Neural crest cell (in vitro differentiated cells): Measurements from ENCODE around the gene CDK15. TPM values are rescaled to one million over a fixed set of nuclear protein-coding genes. Genes with fewer than 3 reads are reported as not detected.
A peak's percentile ranks its signal among the peaks of the same experiment; 100 is the strongest.
"Not testable (repeated sequence)": the region's sequence is repeated elsewhere in the genome, so short reads cannot be mapped to it uniquely, and the experiment has no call there.

Source experiments
- DNase-seq: peaks from one replicate; pipeline ENCODE4 v3.0.0; 2021; ENCODE audit warnings: low read depth, mixed read lengths, low spot score
- H3K27ac Mint-ChIP-seq: one replicate; pipeline ENCODE4 v1.8.0; 2021; ENCODE audit warnings: mild to moderate bottlenecking, mixed read lengths; ENCODE audit not compliant: unreplicated experiment
- H3K27me3 Mint-ChIP-seq: 2 replicates; pipeline ENCODE4 v1.8.0; 2021; ENCODE audit warnings: low read depth, mild to moderate bottlenecking, mixed read lengths
- H3K36me3 Mint-ChIP-seq: 2 replicates; pipeline ENCODE4 v1.8.0; 2021; ENCODE audit warnings: low read depth, mild to moderate bottlenecking, mixed read lengths
- H3K4me1 Mint-ChIP-seq: 2 replicates; pipeline ENCODE4 v1.8.0; 2021; ENCODE audit warnings: mixed read lengths
- H3K4me3 Mint-ChIP-seq: one replicate; pipeline ENCODE4 v1.8.0; 2021; ENCODE audit warnings: mild to moderate bottlenecking, mixed read lengths
- H3K9me3 Mint-ChIP-seq: 2 replicates; pipeline ENCODE4 v1.8.0; 2021; ENCODE audit warnings: mixed read lengths
- total RNA-seq: library from RNA; stranded (reverse); gene quantifications from 2 replicates; pipeline ENCODE4 v1.2.1, GENCODE V29; 2021
- TF ChIP-seq, protein P1 (sequence below): fragments of 200-600 bp; sonication (generic); conservative IDR thresholded peaks from 2 replicates; pipeline ENCODE4 v1.5.0; 2021; ENCODE audit warnings: antibody characterized with exemption, mild to moderate bottlenecking

CDK15 gene
- total RNA-seq, 1 donor from 2014 or later = not detected

DNA sequence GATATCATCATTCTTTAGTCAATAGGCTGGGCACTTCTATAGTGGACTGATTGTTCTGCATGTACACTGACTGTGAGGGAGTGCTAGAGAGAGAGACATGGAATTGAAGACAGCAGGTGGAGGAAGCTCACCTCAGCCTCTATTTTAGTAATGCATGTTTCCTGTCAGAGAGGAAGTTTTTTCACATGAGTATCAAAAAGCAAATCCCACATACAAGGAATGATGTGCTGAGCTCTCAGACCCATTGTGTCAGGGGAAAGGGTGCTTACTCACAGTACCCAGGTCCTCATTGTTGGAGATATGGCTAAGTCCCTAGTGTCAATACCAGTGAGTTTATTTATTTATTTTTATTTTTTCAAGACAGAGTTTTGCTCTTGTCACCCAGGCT lies 9.9 kb upstream of the CDK15 start:
- no peaks in the 10 kb centered on the region for H3K36me3 Mint-ChIP-seq
- H3K27ac Mint-ChIP-seq = no peak overlapping the region
- peaks cover 5% of the 10 kb centered on the region for H3K4me1 Mint-ChIP-seq
- H3K27me3 Mint-ChIP-seq = no peaks in the 10 kb centered on the region
- no peaks in the 10 kb centered on the region for H3K9me3 Mint-ChIP-seq
- TF ChIP-seq, protein P1, sequence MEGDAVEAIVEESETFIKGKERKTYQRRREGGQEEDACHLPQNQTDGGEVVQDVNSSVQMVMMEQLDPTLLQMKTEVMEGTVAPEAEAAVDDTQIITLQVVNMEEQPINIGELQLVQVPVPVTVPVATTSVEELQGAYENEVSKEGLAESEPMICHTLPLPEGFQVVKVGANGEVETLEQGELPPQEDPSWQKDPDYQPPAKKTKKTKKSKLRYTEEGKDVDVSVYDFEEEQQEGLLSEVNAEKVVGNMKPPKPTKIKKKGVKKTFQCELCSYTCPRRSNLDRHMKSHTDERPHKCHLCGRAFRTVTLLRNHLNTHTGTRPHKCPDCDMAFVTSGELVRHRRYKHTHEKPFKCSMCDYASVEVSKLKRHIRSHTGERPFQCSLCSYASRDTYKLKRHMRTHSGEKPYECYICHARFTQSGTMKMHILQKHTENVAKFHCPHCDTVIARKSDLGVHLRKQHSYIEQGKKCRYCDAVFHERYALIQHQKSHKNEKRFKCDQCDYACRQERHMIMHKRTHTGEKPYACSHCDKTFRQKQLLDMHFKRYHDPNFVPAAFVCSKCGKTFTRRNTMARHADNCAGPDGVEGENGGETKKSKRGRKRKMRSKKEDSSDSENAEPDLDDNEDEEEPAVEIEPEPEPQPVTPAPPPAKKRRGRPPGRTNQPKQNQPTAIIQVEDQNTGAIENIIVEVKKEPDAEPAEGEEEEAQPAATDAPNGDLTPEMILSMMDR = no peak
- no peak overlapping the region for H3K4me3 Mint-ChIP-seq
- DNase-seq = no peak

DNA sequence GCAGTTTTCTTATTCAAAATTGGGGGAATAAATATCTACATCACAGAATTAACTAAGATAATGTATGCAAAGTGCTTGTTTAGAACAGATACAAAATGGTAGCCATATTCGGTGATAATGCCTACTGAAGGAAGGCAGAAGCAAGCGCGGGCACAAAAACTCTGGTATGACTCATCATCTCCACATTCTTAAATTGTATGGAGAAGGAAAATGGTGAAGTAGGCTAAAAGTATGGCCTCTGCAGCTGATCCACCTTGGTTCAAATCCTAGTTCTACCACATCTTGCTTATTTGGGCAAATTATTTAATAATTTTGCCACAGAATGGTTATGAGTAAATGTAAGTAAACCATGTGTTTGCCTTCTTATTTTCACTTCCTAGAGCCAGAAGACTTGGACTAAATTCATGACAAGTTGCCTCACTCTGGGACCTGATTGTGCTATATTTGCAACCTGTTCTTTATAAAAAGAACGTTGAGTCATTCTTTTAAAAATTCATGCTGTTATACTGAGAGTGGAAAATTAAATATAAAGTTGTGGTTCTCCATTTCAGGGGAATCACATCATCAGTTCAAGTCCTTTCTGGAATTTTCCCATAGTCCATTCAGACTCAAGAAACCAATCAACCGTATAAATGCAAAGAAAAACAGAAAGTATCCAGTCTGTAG lies 9.0 kb upstream of the CDK15 start:
- peaks cover 3% of the 10 kb centered on the region for H3K9me3 Mint-ChIP-seq
- TF ChIP-seq, protein P1 = no peak
- no peaks in the 10 kb centered on the region for H3K36me3 Mint-ChIP-seq
- DNase-seq = no peak
- no peak overlapping the region for H3K4me3 Mint-ChIP-seq
- H3K27ac Mint-ChIP-seq = no peak overlapping the region
- H3K4me1 Mint-ChIP-seq = peaks cover 5% of the 10 kb centered on the region
- H3K27me3 Mint-ChIP-seq = no peaks in the 10 kb centered on the region

DNA sequence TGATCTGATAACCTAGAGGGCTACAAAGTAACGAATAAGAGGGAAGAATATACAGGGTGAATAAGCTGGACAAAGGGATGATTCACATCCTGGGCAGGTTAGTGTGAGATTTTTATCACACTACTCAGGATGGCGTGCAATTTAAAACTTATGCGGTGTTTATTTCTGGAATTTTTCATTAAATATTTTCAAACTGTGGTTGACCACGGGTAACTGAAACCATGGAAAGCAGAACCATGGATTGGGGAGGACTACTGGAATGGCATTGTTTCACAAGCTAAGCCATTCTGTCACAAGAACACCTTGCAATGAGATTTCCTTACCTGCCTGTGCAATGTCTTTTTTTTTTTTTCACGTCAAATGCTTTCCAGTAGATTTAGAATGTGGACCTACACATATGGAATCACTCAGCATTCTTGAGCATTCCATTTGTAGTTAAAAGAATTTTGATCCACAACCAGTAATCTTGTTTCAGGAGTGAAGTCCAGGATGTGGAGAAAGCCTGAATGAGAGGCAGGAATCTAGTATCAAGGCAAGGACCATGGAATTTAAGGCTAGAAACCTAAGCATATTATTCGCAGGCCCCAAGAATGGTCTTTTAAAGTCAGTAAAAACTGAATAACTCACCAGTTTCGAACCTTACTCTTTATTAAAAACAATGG lies 8.0 kb upstream of the CDK15 start:
- DNase-seq = no peak
- no peaks in the 10 kb centered on the region for H3K27me3 Mint-ChIP-seq
- TF ChIP-seq, protein P1 = no peak
- no peak overlapping the region for H3K4me3 Mint-ChIP-seq
- H3K9me3 Mint-ChIP-seq = peaks cover 5% of the 10 kb centered on the region
- no peak overlapping the region for H3K27ac Mint-ChIP-seq
- no peaks in the 10 kb centered on the region for H3K36me3 Mint-ChIP-seq
- H3K4me1 Mint-ChIP-seq = peaks cover 5% of the 10 kb centered on the region

DNA sequence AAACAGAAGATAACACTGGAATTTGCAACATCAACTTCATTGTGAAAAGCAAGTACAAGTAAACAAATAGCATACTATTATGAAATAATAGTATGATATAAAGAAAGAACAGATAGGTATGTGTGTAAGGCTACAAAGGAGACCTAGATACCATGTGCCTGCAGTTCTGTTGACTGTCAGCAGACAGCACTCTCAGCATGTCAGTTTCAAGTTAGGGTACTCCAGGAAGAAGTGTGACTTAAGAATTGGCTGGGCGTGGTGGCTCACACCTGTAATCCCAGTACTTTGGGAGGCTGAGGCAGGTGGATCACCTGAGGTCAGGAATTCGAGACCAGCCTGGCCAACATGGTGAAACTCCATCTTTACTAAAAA lies 7.4 kb upstream of the CDK15 start:
- not testable (repeated sequence) for H3K4me3 Mint-ChIP-seq, H3K27ac Mint-ChIP-seq, H3K27me3 Mint-ChIP-seq, H3K4me1 Mint-ChIP-seq, H3K36me3 Mint-ChIP-seq, H3K9me3 Mint-ChIP-seq, DNase-seq
- TF ChIP-seq, protein P1 = peak; percentile 46

DNA sequence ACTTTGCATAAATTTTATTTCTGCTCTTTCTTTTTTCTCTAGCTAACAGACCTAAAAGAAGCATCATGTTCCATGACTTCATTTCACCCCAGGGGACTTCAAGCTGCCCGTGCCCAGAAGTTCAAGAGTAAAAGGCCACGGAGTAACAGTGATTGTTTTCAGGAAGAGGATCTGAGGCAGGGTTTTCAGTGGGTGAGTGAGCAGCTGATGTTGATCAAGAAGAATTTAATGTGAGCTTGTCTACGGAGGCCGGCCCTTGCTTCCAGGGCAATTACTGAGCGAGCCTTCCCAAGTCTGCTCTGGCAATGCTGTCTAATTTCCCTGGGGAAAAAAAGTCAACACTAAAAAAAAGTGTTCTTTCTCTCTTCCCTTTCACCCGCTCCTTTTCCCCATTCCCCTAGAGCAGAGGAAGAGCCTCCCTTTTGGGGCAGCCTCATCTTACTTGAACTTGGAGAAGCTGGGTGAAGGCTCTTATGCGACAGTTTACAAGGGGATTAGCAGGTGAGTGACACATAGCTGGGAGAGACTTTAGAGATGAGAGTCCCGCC lies 1.2 kb downstream of the CDK15 start:
- Mint-ChIP-seq H3K9me3 (peaks cover under 1% of the 10 kb centered on the region), H3K27me3 (peaks cover 17% of the 10 kb centered on the region), H3K27ac (no peak overlapping the region), H3K4me3 (no peak overlapping the region), H3K36me3 (no peaks in the 10 kb centered on the region), H3K4me1 (peaks cover 21% of the 10 kb centered on the region)
- DNase-seq = no peak
- TF ChIP-seq, protein P1 = no peak
